ENCODE measurements around the gene FBXO42. TPM values are rescaled to one million over a fixed set of nuclear protein-coding genes. Genes with fewer than 3 reads are reported as not detected.
A peak's percentile ranks its signal among the peaks of the same experiment; 100 is the strongest.

FBXO42 gene
- total and polyA plus RNA-seq, 12 donors, result 12.4 to 26.6 (median 20.5) TPM

GRCh38 chr1:16208270-16208987 lies 143.9 kb downstream of the FBXO42 start:
- Histone ChIP-seq H3K4me1 (peaks cover 0 to 25% (median 17%) of the 10 kb centered on the region in 9 donors), H3K9me3 (no peaks in the 10 kb centered on the region), H3K36me3 (no peaks in the 10 kb centered on the region), H3K4me3 (no peak overlapping the region), H3K27ac (no peak overlapping the region), H3K27me3 (no peaks in the 10 kb centered on the region)
- TF ChIP-seq CTCF (IDR thresholded peaks at IDR 0.05), result no peak
- 82 to 89% methylated on average over 13 of the region's 13 CpGs for WGBS, 2 donors
- DNase-seq (no peak), ATAC-seq (no peak)
- intact Hi-C loops (cut with DNase I), result loop anchor here in 8 of 10 donors (5.0 to 10.0 kb wide), 4 partner anchors 34 to 156 kb away; partner anchors contain the start of genes SZRD1 (in 5 of the 8) and FBXO42 (in 2 of the 8)

GRCh38 chr1:16207318-16208269 lies 144.7 kb downstream of the FBXO42 start:
- DNase-seq (no peak), ATAC-seq (no peak)
- Histone ChIP-seq H3K9me3 (no peaks in the 10 kb centered on the region), H3K4me1 (peaks cover 0 to 25% (median 17%) of the 10 kb centered on the region in 9 donors), H3K36me3 (peaks cover 0 to under 1% (median 0%) of the 10 kb centered on the region in 9 donors), H3K4me3 (peak overlapping the region; percentile 9 to 64 (median 58)), H3K27me3 (no peaks in the 10 kb centered on the region), H3K27ac (peak overlapping the region; percentile 73 to 96 (median 90))
- WGBS, 2 donors, result 55 to 56% methylated on average over 51 of the region's 51 CpGs
- TF ChIP-seq CTCF (IDR thresholded peaks at IDR 0.05), result no peak
- intact Hi-C loops (cut with DNase I), result loop anchor here in 8 of 10 donors (2.0 to 10.0 kb wide), 5 partner anchors 35 to 159 kb away; partner anchors contain the start of genes SZRD1 (in 6 of the 8) and FBXO42 (in 2 of the 8)

- intact Hi-C loops (cut with DNase I), result loop anchor here in 8 of 10 donors (2.0 to 10.0 kb wide), 5 partner anchors 36 to 160 kb away; partner anchors contain the start of genes SZRD1 (in 6 of the 8) and FBXO42 (in 2 of the 8)
- peaks cover 0 to 9% (median 0%) of the 10 kb centered on the region in 9 donors for H3K36me3 ChIP-seq
- H3K9me3 ChIP-seq, result no peaks in the 10 kb centered on the region
- no peak for TF ChIP-seq CTCF (IDR thresholded peaks at IDR 0.05)
- peak; percentile 93 to 97 (median 96) for ATAC-seq
- H3K27ac ChIP-seq, result peak overlapping the region; percentile 73 to 96 (median 90)
- peaks cover 0 to 25% (median 17%) of the 10 kb centered on the region in 9 donors for H3K4me1 ChIP-seq
- no peaks in the 10 kb centered on the region for H3K27me3 ChIP-seq
- H3K4me3 ChIP-seq, result peak overlapping the region; percentile 9 to 64 (median 58)
- 1% methylated on average over 78 to 87 of the region's 87 CpGs for WGBS, 2 donors
- peak; percentile 97 for DNase-seq
Measured at GRCh38 chr1:16206547-16207317, 145.5 kb downstream of the FBXO42 start.

All from heart right ventricle (tissue), 16 donors.